Measurements from ENCODE around the gene ABHD14A.

ABHD14A gene

GRCh38 chr3:52019352-52020080, 44.7 kb downstream of the ABHD14A start:
- Histone ChIP-seq H2AFZ (no peak overlapping the region), H3K9me3 (ENCODE audit: control insufficient read depth, low read length) (no peaks in the 10 kb centered on the region), H3K4me2 (ENCODE audit: low read length) (no peak overlapping the region), H3K36me3 (ENCODE audit: control insufficient read depth, insufficient read depth, low read length) (no peaks in the 10 kb centered on the region), H3K4me3 (ENCODE audit: low read depth, low read length) (no peak overlapping the region), H3K9ac (no peak overlapping the region), H3K4me1 (no peaks in the 10 kb centered on the region), H3K27me3 (ENCODE audit: control insufficient read depth, insufficient read depth, low read length) (no peaks in the 10 kb centered on the region), H3K79me2 (no peaks in the 10 kb centered on the region), H3K27ac (no peak overlapping the region)
- no peak for TF ChIP-seq CTCF (IDR thresholded peaks at IDR 0.05)

- Histone ChIP-seq H3K9me3 (ENCODE audit: control insufficient read depth, low read length) (no peaks in the 10 kb centered on the region), H3K9ac (no peak overlapping the region), H3K4me2 (ENCODE audit: low read length) (no peak overlapping the region), H3K27ac (no peak overlapping the region), H3K27me3 (ENCODE audit: control insufficient read depth, insufficient read depth, low read length) (no peaks in the 10 kb centered on the region), H3K4me1 (no peaks in the 10 kb centered on the region), H3K79me2 (no peaks in the 10 kb centered on the region), H3K4me3 (ENCODE audit: low read depth, low read length) (no peak overlapping the region), H2AFZ (no peak overlapping the region), H3K36me3 (ENCODE audit: control insufficient read depth, insufficient read depth, low read length) (no peaks in the 10 kb centered on the region)
- TF ChIP-seq CTCF (IDR thresholded peaks at IDR 0.05) = no peak
Observed at GRCh38 chr3:52020796-52021195, 45.9 kb downstream of the ABHD14A start.

DNA sequence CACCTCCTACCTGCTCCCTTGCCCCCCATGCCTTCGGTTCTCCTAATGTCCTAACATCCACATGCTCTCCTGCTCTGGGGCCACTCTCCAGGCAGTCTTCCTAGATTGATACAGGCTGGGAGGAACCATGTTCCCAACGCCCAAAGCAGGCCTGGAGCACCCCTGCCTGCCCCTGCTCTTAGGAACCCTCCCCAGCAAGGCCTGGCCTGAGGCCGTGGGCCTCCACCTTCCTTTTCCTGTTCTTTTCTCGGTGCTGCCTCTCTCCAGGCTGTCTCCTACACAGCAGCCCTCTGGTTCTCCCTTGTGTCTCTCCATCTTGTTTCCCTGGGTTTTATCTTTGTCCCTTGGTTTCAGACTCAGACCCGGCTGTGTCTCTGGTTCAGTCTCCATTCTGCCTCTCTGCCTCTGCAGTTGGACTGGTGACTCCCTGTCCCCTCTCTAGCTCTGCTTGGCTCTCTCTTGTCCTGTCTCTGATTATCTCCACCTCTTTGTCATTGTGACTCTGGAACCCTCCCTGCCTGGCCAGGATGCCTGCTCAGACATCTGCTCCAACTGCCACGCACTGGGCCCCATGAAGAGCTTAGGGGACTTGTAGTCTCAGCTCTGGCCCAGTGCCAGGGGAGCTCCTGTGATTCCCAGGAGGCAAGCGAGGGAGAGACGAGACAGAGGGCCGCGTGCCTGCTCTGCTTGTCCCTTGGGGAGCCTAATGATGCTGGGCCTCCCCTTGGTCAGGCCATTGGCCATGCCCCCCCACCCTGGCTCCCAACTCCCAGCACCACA, 46.8 kb downstream of the ABHD14A start:
- Histone ChIP-seq H3K27ac (no peak overlapping the region), H3K4me2 (ENCODE audit: low read length) (no peak overlapping the region), H2AFZ (no peak overlapping the region), H3K79me2 (no peaks in the 10 kb centered on the region), H3K27me3 (ENCODE audit: control insufficient read depth, insufficient read depth, low read length) (no peaks in the 10 kb centered on the region), H3K9ac (no peak overlapping the region), H3K4me1 (no peaks in the 10 kb centered on the region), H3K4me3 (ENCODE audit: low read depth, low read length) (no peak overlapping the region), H3K9me3 (ENCODE audit: control insufficient read depth, low read length) (no peaks in the 10 kb centered on the region), H3K36me3 (ENCODE audit: control insufficient read depth, insufficient read depth, low read length) (no peaks in the 10 kb centered on the region)
- TF ChIP-seq CTCF (IDR thresholded peaks at IDR 0.05) = no peak

DNA sequence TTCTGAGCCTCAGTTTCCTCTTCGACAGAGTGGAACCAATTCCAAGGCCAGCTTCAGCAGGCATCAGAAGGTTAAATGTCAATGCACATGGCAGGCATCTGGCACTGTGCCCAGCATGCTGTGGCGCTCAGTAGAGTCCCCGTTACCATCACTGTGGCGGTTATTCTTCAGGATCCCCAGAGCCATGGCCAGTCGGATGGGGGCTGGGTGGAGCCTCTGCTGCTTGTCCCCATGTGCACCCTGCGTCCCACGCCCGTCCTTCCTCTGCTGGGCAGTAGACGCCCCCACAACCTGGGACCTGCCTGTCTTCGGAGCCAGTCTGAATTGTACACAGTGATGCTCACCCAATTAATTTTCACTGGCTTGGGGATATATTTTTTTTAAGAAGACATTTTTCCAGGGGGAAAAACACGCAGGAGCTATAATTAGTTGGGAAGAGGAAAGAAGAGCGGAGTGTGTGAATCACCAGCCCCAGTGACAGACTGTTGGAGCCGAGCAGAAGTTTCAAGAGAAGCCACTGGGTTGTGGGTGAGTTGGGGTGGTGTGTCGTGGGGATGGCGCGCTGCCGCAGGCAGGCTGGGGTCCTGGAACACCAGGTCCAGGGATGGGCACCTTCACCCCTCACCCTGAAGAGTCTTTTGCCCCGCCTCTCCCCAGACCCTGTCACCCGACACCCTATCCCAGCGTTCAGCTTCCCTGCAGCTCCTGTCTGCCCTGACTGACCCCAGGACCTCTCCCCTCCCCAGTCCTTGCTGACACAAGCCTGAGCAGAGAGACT, 47.6 kb downstream of the ABHD14A start:
- Histone ChIP-seq H3K9me3 (ENCODE audit: control insufficient read depth, low read length) (no peaks in the 10 kb centered on the region), H3K36me3 (ENCODE audit: control insufficient read depth, insufficient read depth, low read length) (no peaks in the 10 kb centered on the region), H3K4me1 (no peaks in the 10 kb centered on the region), H3K27ac (no peak overlapping the region), H2AFZ (no peak overlapping the region), H3K4me2 (ENCODE audit: low read length) (no peak overlapping the region), H3K4me3 (ENCODE audit: low read depth, low read length) (no peak overlapping the region), H3K9ac (no peak overlapping the region), H3K79me2 (no peaks in the 10 kb centered on the region), H3K27me3 (ENCODE audit: control insufficient read depth, insufficient read depth, low read length) (no peaks in the 10 kb centered on the region)
- no peak for TF ChIP-seq CTCF (IDR thresholded peaks at IDR 0.05)

All from parathyroid adenoma (tissue), 2 donors.